C4-2B (cell line): Measurements from ENCODE around the gene CRAT.

Source experiments
- H3K27ac ChIP-seq: fragments of 450-650 bp; 2 replicates; pipeline ENCODE4 v1.5.1; 2017
- ZFX ChIP-seq: fragments of 450-650 bp; IDR thresholded peaks from 2 replicates; pipeline ENCODE4 v1.6.1; 2017
- TF ChIP-seq, protein P1 (sequence below): fragments of 450-650 bp; conservative IDR thresholded peaks from 2 replicates; pipeline ENCODE4 v1.5.1; 2017; ENCODE audit warnings: mild to moderate bottlenecking

CRAT gene

DNA sequence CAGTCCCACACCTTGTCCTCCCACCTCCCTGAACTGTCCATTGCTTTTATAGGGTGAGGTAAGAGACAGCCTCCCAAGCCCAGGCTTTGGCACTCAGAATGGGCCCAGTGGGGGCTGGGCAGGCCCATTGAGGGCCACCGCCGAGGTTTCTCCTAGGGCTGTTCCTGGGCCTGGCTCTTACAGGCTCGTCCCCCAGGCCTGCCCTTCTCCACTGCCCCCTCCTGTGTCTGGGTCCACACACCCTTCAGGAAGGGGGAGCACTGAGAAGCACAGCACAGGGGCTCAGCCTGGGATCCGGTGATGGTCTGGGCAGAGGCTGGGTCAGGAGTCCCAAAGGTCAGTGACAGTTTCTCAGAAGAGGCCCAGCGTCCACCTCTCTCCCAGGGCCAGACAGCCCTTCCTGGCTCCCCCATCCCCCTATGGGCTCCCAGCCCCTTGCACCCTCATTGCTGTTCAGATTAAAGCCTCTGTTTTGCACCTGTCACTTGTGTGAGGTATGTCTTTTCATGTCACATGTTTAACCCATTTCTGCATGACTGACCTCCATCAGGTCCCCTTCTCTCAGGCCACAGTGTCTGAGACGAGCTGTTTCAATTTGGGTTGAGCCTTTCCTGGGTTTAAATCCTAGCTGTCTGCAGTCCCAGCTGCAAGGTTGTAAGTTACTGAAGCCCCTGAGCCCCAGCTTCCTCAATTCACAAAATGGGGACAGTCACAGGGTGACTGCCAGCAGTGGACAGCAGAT, 38.0 kb upstream of the CRAT start:
- no peak overlapping the region for H3K27ac ChIP-seq

DNA sequence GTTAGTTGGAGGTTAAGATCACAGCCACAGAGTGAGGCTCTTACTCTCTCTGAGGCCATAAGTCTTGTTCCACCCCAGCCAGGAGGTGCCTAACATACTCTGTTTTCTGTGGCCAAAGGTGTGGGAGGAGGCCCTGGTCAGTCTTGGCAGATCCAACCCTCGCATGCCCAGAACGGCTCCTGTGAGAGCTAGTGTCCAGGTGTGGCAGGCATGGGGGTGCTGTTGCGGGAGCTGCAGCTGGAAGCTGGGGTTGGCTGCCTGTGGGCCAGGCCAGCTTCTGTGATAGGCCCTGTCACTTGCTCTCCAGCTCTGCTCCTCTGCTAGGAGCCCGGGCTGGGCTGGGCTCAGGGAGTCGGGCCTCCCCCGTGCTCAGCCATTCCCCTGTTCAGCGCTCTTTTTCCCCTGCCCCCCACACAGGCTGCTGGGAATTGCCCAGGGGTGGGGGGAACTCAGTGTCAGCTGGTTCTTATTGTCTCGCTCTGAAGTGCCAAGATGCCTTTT, 35.9 kb upstream of the CRAT start:
- H3K27ac ChIP-seq = no peak overlapping the region
- no peak for TF ChIP-seq ZFX
- TF ChIP-seq, protein P1, sequence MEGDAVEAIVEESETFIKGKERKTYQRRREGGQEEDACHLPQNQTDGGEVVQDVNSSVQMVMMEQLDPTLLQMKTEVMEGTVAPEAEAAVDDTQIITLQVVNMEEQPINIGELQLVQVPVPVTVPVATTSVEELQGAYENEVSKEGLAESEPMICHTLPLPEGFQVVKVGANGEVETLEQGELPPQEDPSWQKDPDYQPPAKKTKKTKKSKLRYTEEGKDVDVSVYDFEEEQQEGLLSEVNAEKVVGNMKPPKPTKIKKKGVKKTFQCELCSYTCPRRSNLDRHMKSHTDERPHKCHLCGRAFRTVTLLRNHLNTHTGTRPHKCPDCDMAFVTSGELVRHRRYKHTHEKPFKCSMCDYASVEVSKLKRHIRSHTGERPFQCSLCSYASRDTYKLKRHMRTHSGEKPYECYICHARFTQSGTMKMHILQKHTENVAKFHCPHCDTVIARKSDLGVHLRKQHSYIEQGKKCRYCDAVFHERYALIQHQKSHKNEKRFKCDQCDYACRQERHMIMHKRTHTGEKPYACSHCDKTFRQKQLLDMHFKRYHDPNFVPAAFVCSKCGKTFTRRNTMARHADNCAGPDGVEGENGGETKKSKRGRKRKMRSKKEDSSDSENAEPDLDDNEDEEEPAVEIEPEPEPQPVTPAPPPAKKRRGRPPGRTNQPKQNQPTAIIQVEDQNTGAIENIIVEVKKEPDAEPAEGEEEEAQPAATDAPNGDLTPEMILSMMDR = no peak

More for the DNA sequence above, 38.0 kb upstream of the CRAT start:
- TF ChIP-seq, protein P1 = no peak

- H3K27ac ChIP-seq = no peak overlapping the region
Observed at GRCh38 chr9:129145841-129146292, 35.3 kb upstream of the CRAT start.

GRCh38 chr9:129145316-129145715, 34.7 kb upstream of the CRAT start:
- H3K27ac ChIP-seq = no peak overlapping the region

More at GRCh38 chr9:129145841-129146292, 35.3 kb upstream of the CRAT start:
- TF ChIP-seq, protein P1 = no peak
- TF ChIP-seq ZFX = no peak

DNA sequence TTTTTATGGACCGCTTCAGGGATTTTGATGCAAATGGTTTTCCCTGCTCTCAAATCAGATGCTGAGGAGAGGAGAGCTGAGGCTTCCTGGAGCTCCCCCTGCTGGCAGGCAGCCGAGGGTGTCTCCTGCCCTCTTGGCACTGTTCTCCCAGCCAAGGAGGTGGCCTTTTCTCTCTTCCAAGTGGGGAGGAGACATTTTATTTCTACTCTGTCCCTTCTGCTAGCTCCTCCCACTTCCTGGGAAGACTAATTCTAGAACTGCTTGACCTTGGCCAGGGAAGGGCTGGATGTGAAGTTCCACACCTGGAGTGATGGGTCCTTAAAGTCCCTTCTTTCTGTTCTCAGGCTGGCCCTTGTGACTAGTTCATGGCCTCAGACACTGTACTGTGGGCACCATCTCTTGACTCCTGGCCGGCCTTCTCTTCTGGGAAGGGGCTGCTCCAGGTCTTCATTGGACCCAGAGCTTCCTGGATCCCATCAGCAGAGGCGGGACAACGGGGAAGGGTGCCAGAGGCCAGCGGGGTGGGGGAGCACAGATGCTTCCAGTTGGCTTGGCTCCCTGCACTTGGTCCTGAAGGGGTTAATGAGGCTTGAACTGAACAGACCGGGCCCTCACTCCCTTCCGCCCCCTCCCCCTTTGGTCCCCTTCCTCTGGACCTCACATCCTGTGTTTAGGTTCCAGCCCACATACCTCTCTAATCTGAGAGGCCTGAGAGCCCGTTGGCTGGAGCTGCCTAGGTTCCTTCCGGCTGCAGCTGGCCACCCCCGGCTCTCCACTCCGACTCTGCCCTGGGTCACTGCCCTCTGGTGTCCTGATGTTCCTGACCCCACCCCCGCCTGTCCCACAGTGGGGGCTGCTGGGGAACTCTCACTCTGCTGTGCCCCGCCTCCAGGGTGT, 32.7 kb upstream of the CRAT start:
- TF ChIP-seq, protein P1 = peak; percentile 91
- TF ChIP-seq ZFX = no peak
- peak overlapping the region; percentile 24 for H3K27ac ChIP-seq

More at GRCh38 chr9:129145316-129145715, 34.7 kb upstream of the CRAT start:
- TF ChIP-seq, protein P1 = no peak
- no peak for TF ChIP-seq ZFX

DNA sequence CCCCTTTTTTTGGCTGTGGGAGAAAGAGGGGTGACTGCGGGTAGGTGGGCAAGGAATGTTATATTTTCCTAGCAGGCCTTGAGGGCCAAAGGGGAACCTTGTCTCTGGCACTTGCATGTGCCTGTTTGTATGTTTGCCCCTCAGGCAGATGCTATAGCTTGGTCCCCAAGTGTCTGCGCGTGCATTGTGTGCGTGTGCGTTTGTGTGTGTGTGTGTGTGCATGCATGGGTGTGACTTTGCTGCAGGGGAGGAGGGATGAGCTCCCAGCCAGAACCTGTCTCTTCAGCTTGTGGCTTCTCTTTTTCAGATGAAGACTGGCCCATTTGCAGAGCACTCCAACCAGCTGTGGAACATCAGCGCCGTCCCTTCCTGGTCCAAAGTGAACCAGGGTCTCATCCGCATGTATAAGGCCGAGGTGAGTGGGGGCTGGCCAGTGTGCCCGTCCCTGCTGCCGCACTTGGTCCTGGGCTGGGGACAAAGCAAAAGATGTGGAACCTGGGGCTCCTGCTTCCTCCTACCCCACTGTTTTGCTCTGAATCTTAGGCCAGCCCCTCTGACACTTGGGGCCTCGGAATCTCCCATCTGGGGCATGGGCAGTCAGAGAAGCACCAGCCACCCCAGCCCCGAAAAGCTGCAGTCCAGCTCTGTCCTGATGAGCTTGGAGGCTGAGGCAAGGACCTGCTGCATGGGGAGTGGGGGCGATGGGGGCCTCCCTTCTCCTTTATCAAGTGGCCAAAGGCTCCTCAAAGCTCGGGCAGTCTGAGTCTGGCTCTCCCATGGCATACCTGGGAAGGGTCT, 31.7 kb upstream of the CRAT start:
- peak overlapping the region; percentile 100; the same call in 1 of the 2 replicates for H3K27ac ChIP-seq
- TF ChIP-seq, protein P1 = no peak
- TF ChIP-seq ZFX = no peak
